ENCODE measurements around the gene OARD1.
A peak's percentile ranks its signal among the peaks of the same experiment; 100 is the strongest.

OARD1 gene

GRCh38 chr6:41036186-41036585, 36.0 kb downstream of the OARD1 start:
- TF ChIP-seq POLR2A (IDR thresholded peaks at IDR 0.05; ENCODE audit: low read depth, low read length): no peak
- DNase-seq (ENCODE audit: insufficient read length, low spot score) (no peak), FAIRE-seq (no peak)

- no peak for TF ChIP-seq TAF1 (IDR thresholded peaks at IDR 0.05; ENCODE audit: low read depth, low read length)
- TF ChIP-seq PAX5 (IDR thresholded peaks at IDR 0.05; ENCODE audit: insufficient read depth, low read length, severe bottlenecking): no peak
- TF ChIP-seq POLR2A (IDR thresholded peaks at IDR 0.05; ENCODE audit: low read depth, low read length): no peak
- TF ChIP-seq SPI1 (IDR thresholded peaks at IDR 0.05; ENCODE audit: low read depth, low read length): no peak
- TF ChIP-seq POLR2AphosphoS5 (IDR thresholded peaks at IDR 0.05; ENCODE audit: low read depth, low read length): no peak
- no peak for TF ChIP-seq POU2F2 (IDR thresholded peaks at IDR 0.05; ENCODE audit: low read depth, low read length)
- DNase-seq (ENCODE audit: insufficient read length, low spot score) (no peak), FAIRE-seq (no peak)
These were observed 38.4 kb downstream of the OARD1 start for GRCh38 chr6:41033776-41034175.

- TF ChIP-seq POLR2AphosphoS5 (IDR thresholded peaks at IDR 0.05; ENCODE audit: low read depth, low read length) (no peak), POU2F2 (IDR thresholded peaks at IDR 0.05; ENCODE audit: low read depth, low read length) (no peak), TAF1 (IDR thresholded peaks at IDR 0.05; ENCODE audit: low read depth, low read length) (no peak), POLR2A (IDR thresholded peaks at IDR 0.05; ENCODE audit: low read depth, low read length) (no peak), PAX5 (IDR thresholded peaks at IDR 0.05; ENCODE audit: insufficient read depth, low read length, severe bottlenecking) (no peak), SPI1 (IDR thresholded peaks at IDR 0.05; ENCODE audit: low read depth, low read length) (no peak)
- FAIRE-seq: no peak
These were observed 39.3 kb downstream of the OARD1 start for GRCh38 chr6:41032830-41033229.

GRCh38 chr6:41028561-41029412, 43.4 kb downstream of the OARD1 start:
- peak; percentile 51; the same call in 1 of the 2 replicates for TF ChIP-seq SPI1 (IDR thresholded peaks at IDR 0.05; ENCODE audit: low read depth, low read length)
- no peak for TF ChIP-seq PAX5 (IDR thresholded peaks at IDR 0.05; ENCODE audit: insufficient read depth, low read length, severe bottlenecking)
- FAIRE-seq (no peak), DNase-seq (ENCODE audit: insufficient read length, low spot score) (no peak)

More at GRCh38 chr6:41032830-41033229, 39.3 kb downstream of the OARD1 start:
- DNase-seq (ENCODE audit: insufficient read length, low spot score): no peak

GRCh38 chr6:41027799-41028560, 44.2 kb downstream of the OARD1 start:
- FAIRE-seq: peak; percentile 96
- DNase-seq (ENCODE audit: insufficient read length, low spot score): peak; percentile 85

GRCh38 chr6:41027241-41027640, 44.9 kb downstream of the OARD1 start:
- no peak for DNase-seq (ENCODE audit: insufficient read length, low spot score)
- no peak for FAIRE-seq
- TF ChIP-seq PAX5 (IDR thresholded peaks at IDR 0.05; ENCODE audit: insufficient read depth, low read length, severe bottlenecking) (no peak), POLR2A (IDR thresholded peaks at IDR 0.05; ENCODE audit: low read depth, low read length) (no peak), SPI1 (IDR thresholded peaks at IDR 0.05; ENCODE audit: low read depth, low read length) (no peak), TAF1 (IDR thresholded peaks at IDR 0.05; ENCODE audit: low read depth, low read length) (no peak), POLR2AphosphoS5 (IDR thresholded peaks at IDR 0.05; ENCODE audit: low read depth, low read length) (no peak), POU2F2 (IDR thresholded peaks at IDR 0.05; ENCODE audit: low read depth, low read length) (no peak)

More at GRCh38 chr6:41027799-41028560, 44.2 kb downstream of the OARD1 start:
- TF ChIP-seq POLR2AphosphoS5 (IDR thresholded peaks at IDR 0.05; ENCODE audit: low read depth, low read length) (no peak), SPI1 (IDR thresholded peaks at IDR 0.05; ENCODE audit: low read depth, low read length) (no peak), POU2F2 (IDR thresholded peaks at IDR 0.05; ENCODE audit: low read depth, low read length) (no peak), TAF1 (IDR thresholded peaks at IDR 0.05; ENCODE audit: low read depth, low read length) (no peak), PAX5 (IDR thresholded peaks at IDR 0.05; ENCODE audit: insufficient read depth, low read length, severe bottlenecking) (no peak), POLR2A (IDR thresholded peaks at IDR 0.05; ENCODE audit: low read depth, low read length) (no peak)

GRCh38 chr6:41025966-41026530, 46.1 kb downstream of the OARD1 start:
- DNase-seq (ENCODE audit: insufficient read length, low spot score): no peak
- TF ChIP-seq PAX5 (IDR thresholded peaks at IDR 0.05; ENCODE audit: insufficient read depth, low read length, severe bottlenecking): no peak
- no peak for TF ChIP-seq SPI1 (IDR thresholded peaks at IDR 0.05; ENCODE audit: low read depth, low read length)
- no peak for TF ChIP-seq POLR2A (IDR thresholded peaks at IDR 0.05; ENCODE audit: low read depth, low read length)
- no peak for TF ChIP-seq POLR2AphosphoS5 (IDR thresholded peaks at IDR 0.05; ENCODE audit: low read depth, low read length)
- TF ChIP-seq TAF1 (IDR thresholded peaks at IDR 0.05; ENCODE audit: low read depth, low read length): no peak
- no peak for TF ChIP-seq POU2F2 (IDR thresholded peaks at IDR 0.05; ENCODE audit: low read depth, low read length)
- FAIRE-seq: no peak

- DNase-seq (ENCODE audit: insufficient read length, low spot score) (no peak), FAIRE-seq (no peak)
- no peak for TF ChIP-seq POLR2A (IDR thresholded peaks at IDR 0.05; ENCODE audit: low read depth, low read length)
- TF ChIP-seq PAX5 (IDR thresholded peaks at IDR 0.05; ENCODE audit: insufficient read depth, low read length, severe bottlenecking): no peak
These were observed 49.0 kb downstream of the OARD1 start for GRCh38 chr6:41023114-41023513.

GRCh38 chr6:41022294-41022693, 49.9 kb downstream of the OARD1 start:
- no peak for FAIRE-seq
- TF ChIP-seq SPI1 (IDR thresholded peaks at IDR 0.05; ENCODE audit: low read depth, low read length) (no peak), PAX5 (IDR thresholded peaks at IDR 0.05; ENCODE audit: insufficient read depth, low read length, severe bottlenecking) (no peak)
- DNase-seq (ENCODE audit: insufficient read length, low spot score): no peak

GRCh38 chr6:41021832-41022231, 50.3 kb downstream of the OARD1 start:
- FAIRE-seq: no peak
- DNase-seq (ENCODE audit: insufficient read length, low spot score): no peak
- TF ChIP-seq TAF1 (IDR thresholded peaks at IDR 0.05; ENCODE audit: low read depth, low read length) (no peak), POLR2AphosphoS5 (IDR thresholded peaks at IDR 0.05; ENCODE audit: low read depth, low read length) (no peak), PAX5 (IDR thresholded peaks at IDR 0.05; ENCODE audit: insufficient read depth, low read length, severe bottlenecking) (no peak), SPI1 (IDR thresholded peaks at IDR 0.05; ENCODE audit: low read depth, low read length) (no peak), POU2F2 (IDR thresholded peaks at IDR 0.05; ENCODE audit: low read depth, low read length) (no peak), POLR2A (IDR thresholded peaks at IDR 0.05; ENCODE audit: low read depth, low read length) (no peak)
